Hematopoietic multipotent progenitor cell treated with erythropoietin and hydrocortisone succinate and interleukin-3 and kit ligand, for 17 days (in vitro differentiated cells): ENCODE results near the gene CCDC171.
"Not testable (repeated sequence)": the region's sequence is repeated elsewhere in the genome, so short reads cannot be mapped to it uniquely, and the experiment has no call there.

ENCODE experiments used
- DNase-seq: peaks from one replicate; pipeline ENCODE4 v3.0.0-alpha.2; 2015; ENCODE audit warnings: low spot score

CCDC171 gene

DNA sequence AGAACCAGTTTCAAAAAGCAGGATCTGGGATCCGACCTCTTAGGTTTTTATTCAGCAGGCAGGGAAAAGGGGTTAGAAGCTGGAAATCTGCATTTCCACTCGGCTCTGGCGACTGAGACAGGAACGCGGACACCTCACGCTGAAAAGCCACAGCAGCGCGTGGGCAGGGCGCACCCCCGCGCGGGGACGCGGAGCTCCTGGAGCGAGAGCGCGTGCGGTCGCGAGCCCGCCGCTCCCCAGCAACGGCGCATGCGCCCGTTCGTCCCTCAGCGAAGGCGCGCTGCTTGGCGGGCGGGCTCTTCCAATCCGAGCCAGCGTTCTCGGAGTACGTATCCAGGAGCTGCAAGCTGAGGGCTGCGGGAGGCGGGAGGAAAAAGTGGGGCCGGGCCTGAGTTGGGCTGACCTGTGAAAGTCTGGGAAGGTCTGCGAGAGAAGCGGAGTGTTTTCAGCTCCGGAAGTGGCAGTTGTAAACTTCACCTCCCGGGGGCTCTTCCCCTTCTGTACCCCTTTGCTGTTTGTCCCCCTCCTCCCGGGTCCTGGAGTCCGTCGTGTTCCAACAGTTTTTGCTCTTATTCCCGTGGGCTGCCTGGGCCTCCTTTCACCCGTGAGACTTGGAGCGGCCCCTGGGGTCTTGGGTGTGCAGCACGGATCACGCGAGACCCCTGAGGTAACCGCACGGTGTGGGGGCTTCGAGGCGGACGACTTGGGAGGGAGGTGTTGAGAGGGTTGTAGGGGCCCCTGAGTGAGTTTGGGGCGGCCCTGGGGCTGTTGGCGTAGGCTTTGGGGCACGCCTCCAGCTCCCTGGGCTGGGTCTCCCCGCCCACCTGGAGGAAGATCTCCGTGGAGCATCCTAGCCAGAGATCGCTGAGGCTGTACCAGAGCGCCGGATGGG, at the start of gene CCDC171:
CCDC171 (plus strand) TSS at position 408 of the 892 bp plus-strand sequence. CDS start 11,046 bp downstream, outside the sequence.
- DNase-seq = peak; percentile 45

DNA sequence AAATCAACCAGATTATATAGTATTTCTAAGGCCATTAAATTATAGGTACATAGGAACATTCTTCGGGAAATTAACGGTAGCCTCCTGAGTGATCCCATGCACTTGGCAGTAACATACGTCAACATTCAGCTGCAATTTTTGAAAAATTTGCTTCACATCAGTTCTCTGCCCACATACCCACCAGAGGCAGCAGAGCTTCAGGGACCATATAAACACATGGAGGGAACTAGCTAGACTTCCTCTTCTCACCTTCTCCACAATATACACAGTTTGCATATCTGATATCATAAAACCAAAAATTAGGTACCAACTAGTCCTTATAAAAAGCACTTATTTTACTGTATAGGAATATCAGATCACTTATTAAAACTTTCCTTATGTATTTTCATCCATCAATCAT, 46.9 kb upstream of the CCDC171 start:
- DNase-seq = no peak

DNA sequence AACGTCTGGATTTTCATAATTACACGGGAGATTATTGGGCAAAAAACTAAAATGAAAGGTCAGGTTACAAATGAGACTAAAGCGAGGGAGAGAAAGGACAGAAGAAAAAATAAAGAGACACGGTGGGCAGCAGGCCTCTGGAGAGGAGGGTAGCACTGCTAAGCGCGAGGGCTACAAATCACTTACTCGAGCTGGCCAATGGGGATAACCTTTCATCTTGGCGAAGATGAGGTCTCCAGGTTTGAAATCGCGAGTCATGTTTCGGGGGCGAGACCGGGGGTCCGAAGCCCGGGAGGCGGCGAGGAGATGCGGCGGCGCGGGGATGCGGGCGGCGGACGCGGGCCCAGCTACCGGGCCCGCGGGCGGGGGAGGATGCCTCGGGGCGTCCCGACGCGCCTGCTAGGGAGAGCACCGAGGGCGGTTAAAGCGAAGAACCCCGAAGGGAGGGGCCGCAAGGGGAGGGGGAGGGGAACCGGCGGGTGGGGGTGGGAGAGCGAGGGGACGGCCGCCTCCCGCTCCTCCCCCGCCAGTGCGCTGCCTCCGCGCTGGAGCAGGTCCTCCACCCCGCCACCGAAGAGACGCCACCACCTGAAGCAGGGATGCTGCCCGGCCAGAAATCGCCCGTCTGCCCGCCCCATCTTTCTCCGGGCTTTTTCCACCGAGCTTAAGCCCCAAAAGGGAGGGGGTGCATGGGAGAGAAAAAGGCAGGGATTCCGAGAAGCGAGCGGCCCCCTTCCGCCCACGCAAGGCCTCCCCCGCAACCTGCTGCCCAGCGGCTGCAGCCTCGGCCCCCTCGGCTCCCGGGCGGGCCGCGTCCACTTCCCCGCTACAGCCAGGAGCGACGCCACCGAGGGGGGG, 42.7 kb upstream of the CCDC171 start:
- DNase-seq = peak; percentile 53

DNA sequence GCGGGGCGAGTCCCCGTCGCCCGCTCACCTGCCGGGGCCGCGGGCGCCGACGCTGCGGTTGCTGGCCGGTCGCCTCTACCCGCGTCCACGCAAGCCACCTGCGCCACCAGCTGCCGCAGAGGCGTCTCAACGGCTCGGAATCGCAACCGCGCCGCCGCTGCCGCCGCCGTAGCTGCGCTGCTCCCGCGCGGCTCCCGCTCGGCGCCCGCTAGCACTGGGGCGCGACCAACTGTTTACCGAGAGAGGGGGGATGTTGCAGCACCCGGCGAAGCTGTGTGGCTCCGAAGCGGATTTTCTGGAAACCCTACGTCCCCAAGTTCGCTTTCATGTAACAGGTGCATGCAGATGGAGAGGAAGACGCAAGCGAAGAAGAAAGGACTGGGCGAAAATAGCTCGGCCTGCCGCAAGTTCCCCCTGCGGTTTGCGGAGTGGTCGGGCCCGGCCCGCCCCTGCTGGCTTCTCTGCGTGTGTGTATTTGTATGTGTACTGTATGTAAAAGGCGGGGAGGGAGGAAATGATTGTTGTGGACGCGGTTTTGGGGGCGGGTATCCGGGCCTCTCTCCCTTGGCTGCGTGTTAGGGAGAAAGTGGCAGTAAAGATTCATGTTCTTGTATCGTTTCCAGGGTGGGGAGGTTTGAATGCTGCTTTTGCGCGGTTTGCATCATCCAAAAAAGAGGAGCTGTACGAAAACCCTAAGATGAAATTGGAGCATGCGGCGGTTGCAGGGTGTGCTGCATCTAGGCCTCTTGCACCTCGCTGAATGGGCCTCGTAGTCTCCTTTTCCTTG, 41.9 kb upstream of the CCDC171 start, which contains the start of gene PSIP1:
PSIP1 (minus strand) TSS at position 182 of the 787 bp plus-strand sequence. CDS start 782 bp downstream, outside the sequence.
- DNase-seq = peak; percentile 90

DNA sequence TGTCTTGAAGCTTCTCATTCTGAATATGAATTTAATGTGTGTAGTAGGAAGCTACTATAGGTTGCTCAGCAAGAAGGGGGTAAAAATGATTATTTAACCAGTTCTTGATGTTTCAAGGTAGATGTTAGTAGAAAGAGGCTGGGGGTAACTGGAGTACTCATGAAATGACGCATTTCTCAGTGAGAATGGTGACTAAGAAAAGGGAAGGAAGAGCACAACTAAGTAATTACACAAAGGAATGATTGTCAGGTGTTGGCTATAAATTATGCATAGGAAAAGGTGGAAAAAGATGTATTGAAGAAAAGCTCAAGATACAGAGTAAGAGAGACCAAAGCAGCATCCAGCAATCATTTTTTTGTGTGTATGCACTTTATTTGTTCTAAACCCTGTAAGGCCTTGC, 40.6 kb upstream of the CCDC171 start:
- no peak for DNase-seq

DNA sequence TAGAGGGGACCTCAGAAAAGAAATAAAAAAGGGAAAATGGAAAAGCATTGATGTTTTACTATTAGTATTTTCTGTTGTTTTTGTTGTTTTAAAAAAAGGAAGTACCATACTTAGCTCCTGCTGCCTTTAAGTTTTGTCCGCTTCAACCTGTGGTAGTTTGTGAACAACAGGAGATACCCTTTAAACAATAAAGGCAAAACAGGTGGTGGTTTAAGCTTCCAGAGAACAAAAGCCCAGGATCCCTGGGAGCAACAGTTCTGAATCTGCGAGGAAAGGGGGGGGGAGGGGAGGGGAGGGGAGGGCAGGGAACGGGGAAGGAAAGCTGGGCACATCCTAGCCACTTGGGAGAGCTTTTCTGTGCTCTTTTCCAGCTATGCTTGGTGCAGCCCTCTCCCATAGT, 40.0 kb upstream of the CCDC171 start:
- DNase-seq = no peak

DNA sequence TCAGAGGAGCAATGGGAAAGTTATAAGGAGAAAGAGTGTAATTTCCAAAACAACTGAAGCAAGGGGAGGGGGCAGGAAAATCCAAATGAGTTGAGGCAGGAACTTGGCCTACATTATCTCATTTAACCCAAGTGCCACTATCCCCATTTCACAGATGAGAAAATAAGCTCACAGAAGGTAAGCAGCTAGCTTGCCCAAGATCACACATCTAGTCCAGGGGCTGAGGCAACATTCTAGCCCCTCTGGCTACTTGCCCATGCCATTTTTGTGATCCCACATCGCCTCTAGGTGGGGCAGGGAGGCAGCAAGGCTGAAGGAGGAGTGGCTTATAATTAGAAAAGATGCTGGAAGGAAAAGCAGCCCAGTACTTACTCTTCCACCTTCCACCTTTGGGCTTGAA, 39.5 kb upstream of the CCDC171 start:
- DNase-seq = no peak

DNA sequence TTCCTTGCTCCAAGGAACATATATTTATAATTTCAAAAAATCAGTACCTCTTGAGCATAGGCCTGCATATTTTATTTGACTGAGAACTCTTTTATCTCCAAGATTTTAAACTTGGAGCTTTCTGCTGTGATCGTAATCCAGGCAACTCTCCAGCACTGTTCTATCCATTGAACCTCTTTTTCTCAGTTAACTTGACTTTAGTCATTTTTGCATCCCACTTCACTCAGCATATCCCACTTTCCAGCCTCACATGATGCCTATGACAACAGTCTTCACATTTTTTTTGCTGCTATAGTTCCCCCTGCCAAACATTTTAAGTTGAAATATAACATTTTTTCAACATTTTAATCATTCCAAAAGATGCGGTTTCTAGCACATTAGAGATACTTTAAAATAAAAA, 33.0 kb upstream of the CCDC171 start:
- no peak for DNase-seq

DNA sequence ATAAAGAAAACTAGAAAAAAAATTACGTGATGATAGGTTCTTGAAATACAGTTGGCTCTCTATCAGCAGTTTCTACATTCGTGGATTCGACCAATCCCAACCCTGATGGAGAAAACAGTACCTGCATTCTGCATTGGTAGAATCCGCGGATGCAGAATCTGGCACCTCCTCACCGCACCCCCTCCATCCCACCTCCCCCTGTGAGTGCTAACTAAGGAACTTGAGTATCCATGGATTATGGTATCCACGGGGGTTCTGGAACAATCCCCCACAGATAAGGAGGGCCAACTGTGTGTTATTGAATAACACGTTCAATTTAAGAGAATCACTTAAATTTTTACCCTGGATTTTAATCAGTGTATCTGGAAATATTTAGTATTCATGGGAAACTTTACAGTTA, 31.6 kb upstream of the CCDC171 start:
- DNase-seq = no peak

DNA sequence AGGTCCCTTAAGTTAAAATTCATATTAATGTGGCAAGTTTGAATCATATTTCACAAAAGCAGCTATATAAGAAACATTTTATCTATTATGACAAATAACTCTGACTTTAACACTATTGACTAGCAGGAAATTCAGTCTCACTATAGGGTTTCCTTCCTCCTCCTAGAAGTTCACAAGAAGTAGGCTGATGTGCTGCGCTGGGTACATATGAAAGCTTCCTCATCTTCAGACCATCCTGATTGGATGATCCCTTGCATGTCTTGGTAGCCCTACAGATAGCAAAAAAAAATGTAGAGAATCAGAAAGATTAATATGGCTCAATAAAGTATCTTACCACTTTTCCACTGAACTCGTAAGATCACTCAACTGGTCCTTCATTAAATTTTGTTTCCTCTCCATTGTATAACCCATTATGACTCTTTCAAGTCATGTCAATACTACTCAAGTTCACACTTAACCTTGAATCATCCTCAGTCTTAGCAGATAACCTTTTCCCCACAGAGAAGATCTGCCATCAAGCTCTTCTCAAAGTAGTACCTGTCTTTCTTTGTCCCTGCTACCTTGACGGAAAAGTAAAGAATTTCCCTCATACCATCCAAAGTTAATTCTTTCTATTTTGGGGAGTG, 30.6 kb upstream of the CCDC171 start:
- no peak for DNase-seq

DNA sequence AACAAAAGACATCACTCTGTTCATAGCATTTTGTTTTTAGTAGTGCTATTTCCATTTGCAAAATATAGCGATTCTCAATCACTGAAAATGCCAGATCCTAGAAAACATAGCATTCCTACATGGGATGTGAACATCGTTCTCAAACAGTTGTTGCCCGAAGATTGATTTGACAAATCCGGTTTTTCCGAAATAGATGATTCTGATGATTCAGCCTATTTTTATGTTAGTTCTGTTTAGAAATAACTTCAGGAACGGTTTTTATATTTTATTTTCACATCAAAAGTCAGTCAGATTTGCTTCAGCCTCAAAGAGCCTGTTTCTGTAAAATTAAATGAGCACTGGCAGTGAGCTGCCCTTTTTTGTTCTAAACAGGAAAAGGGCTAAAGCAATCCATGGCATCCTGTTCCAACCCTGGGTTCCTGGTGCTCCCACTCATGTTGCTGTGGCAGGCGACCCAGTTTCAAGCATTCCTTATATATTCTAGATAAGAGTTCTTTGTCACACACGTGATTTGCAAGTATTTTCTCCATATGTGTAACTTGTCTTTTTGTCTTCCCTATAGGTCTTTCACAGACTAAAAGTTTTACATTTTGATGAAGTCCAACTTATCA, 27.9 kb upstream of the CCDC171 start:
- no peak for DNase-seq

DNA sequence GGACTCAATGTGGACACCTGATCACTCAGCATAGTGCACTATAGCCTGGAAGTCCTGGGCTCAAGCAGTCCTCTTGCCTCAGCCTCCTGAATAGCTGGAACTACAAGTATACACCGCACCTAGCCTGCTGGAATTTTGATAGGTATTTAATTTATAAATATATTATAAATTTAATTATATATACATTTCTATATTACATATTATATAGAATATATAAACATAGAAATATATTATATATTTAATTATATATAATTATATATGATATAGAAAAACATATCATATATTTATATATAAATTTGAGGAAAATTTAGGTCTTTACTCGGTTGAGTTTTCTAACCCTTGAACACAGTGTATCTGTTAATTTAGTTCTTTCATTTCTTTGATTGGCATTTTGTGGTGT, 26.9 kb upstream of the CCDC171 start:
- DNase-seq = no peak

DNA sequence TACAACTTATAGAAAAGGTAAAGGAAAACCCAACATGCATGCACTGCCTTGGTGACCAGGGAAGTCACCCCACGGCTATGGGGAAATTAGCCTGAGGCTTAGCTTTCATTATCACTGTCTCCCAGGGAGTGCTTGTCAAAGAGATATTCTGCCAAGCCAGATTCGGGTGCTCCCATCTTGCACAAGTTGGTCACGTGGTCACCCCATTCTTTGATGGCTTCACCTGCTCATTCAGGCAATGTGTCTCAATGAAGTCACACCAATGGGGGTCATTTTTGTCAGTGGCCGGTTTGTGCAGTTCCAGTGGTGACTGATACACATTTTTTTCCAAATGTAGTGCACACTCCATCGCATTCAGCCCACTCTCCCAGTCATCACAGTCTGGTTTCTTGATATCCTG, 25.8 kb upstream of the CCDC171 start:
- DNase-seq = not testable (repeated sequence)

DNA sequence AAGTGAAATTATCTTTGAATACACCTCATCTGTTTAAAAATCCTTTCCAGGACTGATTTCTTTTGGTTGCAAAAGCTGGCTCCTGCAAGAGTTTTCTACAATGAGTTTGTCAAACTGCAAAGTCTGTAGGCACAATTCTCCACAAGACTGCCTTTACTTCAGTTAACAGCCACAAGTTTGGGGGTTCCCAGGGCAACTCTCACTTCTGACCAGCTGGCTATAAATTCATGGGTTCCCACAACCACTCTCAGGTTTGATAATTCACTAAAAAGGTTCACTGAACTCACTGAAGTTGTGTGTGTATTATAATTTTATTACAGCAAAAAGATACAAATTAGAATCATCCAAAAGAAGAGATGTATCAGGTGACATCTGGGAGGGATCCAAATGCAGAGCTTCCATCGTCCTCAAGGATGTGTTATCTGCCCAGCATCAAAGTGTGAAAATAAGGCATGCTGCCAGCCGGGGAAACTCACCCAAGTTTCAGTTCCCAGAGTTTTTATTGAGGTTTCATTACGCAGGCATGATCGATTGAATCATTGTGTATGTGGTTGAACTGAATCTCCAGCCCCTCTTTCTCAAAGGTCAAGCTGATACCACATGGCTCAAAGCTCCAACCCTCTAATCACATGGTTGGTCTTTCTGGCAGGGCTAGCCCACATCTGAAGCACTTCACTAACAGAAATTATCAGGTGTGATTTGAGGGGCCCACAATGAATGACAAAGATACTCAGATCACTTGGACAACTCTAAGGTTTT, 23.1 kb upstream of the CCDC171 start:
- no peak for DNase-seq

DNA sequence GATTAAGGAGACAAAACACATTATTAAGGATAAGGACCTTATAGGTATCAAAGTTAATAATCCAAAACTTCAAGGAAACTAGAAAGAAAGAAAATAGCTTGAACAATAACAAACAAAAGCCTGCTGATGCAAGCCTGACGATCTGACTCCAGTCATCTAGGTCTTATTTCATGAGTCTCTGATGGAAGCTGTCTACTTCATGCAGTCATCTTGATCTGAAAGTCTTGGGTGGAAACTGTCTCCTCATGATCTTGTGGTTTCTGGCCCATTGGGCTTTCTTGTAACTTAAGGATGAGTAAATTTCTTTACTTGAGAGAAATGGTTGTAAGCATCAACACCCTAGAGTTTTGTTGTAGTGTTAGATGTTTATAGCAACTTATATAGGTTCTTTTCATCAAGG, 21.5 kb upstream of the CCDC171 start:
- DNase-seq = no peak

DNA sequence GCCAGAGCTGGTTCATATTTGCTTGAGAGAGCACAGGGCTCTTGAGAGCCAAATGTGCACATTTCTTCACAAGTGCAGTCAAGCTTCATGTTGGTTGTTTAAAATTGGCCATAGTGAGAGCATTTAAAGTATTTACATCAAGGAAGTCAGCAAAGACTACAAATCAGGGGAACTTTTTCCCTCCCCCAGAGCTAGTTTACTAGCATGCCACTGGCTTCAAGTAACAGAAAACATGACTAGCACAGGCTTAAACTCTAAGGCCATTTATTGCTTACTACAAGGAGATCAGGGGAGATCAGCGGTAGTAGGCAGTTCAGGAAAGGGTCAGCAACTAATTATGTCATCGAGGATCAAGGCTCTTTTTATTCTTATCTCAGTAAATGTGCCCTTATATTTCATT, 11.0 kb upstream of the CCDC171 start:
- no peak for DNase-seq

DNA sequence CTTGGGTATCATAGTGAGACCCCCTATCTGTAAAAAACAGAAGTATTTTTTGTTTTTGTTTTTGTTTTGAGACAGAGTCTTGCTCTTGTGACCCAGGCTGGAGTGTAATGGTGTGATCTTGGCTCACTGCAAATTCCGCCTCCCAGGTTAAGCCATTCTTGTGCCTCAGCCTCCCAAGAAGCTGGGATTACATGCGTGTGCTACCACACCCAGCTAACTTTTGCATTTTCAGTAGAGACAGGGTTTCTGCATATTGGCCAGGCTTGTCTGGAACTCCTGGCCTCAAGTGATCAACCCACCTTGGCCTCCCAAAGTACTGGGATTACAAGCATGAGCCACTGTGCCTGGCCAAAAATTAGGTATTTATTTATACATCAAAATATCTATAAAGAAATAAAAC, 10.2 kb upstream of the CCDC171 start:
- DNase-seq = no peak

DNA sequence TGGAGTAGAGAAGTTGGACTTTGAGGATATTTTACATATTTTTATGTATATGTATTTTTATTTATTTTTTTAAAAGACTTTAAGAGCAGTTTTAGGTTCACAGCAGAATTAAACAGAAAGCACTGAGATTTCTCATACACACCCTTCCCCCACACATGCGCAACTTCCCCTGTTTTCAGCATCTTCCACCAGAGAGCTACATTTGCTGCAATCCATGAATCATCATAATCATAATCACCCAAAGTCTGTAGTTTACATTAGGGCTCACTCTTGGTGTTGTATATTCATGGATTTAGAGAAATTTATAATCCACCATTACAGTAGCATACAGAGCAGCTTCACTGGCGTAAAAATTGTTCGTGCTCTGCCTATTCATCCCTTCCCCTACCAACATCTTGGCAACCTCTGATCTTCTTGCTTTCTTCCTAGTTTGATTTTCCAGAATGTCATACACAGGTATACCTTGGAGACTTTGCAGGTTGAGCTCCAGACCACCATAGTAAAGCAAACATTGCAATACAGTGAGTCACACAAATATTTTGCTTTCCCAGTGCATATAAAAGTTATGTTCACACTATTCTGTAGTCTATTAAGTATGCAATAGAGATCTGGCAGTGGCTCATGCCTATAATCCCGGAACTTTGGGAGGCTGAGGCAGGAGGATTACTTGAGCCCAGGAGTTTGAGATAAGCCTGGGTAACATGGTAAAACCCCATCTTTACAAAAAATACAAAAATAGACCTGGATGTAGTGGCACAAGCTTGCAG, 9.6 kb upstream of the CCDC171 start:
- no peak for DNase-seq

DNA sequence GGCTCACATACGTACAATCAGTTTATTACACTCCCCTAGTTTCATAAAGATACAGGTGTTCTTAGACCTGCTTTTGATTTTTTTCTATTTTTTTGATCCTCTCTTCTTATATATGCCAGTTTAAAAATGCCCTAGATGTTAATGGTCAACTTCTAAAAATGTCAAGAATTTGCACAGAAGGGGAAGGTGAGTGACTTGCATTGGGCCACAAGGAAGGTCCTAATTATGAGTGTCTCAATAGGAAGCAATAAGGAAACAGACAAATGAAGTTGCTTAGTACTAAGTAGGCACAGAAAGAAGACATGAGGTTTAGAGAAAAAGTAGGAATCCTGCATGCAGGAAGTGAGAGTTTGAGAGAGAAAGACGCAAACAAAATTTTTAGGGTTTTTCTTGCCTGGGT, 3.2 kb upstream of the CCDC171 start:
- no peak for DNase-seq

DNA sequence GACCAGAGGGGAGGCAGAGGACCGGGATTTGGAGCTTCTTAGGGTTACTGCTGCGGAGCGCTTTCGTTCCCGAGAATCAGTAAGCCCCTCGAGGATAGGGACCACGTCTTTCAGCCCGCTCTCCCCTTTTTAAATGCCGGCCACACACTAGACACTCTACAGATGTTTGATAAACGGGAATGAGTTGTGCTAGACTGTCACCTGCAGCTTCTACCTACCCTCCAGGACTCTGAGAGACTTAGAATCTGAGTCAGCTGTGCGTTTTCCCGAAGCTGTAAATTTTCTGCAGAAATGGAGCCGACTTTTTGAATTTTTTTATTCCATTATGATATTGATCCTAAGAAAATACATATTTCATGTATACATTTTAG, 670 bp downstream of the CCDC171 start:
- DNase-seq = no peak
